ENCODE measurements around the gene ANAPC13. TPM values are rescaled to one million over a fixed set of nuclear protein-coding genes. Genes with fewer than 3 reads are reported as not detected.

The ANAPC13 gene
- total and polyA plus RNA-seq, 8 donors = 16.5 to 59.1 (median 23.1) TPM

- 57 to 59% methylated on average over 5 of the region's 5 CpGs for WGBS, 2 donors
- H3K36me3 ChIP-seq = no peaks in the 10 kb centered on the region
- ATAC-seq (peak in 1 of 4 donors; percentile 39), FAIRE-seq (no peak), DNase-seq (no peak)
- H3K9me3 ChIP-seq = no peaks in the 10 kb centered on the region
- no peak for TF ChIP-seq CTCF (IDR thresholded peaks at IDR 0.05)
- intact Hi-C loops (cut with DNase I) = loop anchor here in 1 of 3 donors (10.0 kb wide), 1 partner anchor 68 kb away; no protein-coding TSS in a partner anchor
- peak overlapping the region in 2 of 4 donors; percentile 6 to 13 for H3K27ac ChIP-seq
- no peaks in the 10 kb centered on the region for H3K4me1 ChIP-seq
- no peak overlapping the region for H3K4me3 ChIP-seq
- H3K27me3 ChIP-seq = no peaks in the 10 kb centered on the region
Observed at GRCh38 chr3:134462331-134462941, 23.3 kb downstream of the ANAPC13 start.

- no peak for FAIRE-seq
- no peak for DNase-seq
- TF ChIP-seq CTCF (IDR thresholded peaks at IDR 0.05) = no peak
- no peaks in the 10 kb centered on the region for H3K36me3 ChIP-seq
- ATAC-seq = no peak
- 78 to 86% methylated on average over 2 of the region's 2 CpGs for WGBS, 2 donors
- H3K4me1 ChIP-seq = no peaks in the 10 kb centered on the region
- no peak overlapping the region for H3K27ac ChIP-seq
- intact Hi-C loops (cut with DNase I) = loop anchor here in 1 of 3 donors (10.0 kb wide), 1 partner anchor 66 kb away; no protein-coding TSS in a partner anchor
- H3K4me3 ChIP-seq = no peak overlapping the region
- no peaks in the 10 kb centered on the region for H3K27me3 ChIP-seq
- no peaks in the 10 kb centered on the region for H3K9me3 ChIP-seq
Observed at GRCh38 chr3:134460965-134461364, 24.8 kb downstream of the ANAPC13 start.

DNA sequence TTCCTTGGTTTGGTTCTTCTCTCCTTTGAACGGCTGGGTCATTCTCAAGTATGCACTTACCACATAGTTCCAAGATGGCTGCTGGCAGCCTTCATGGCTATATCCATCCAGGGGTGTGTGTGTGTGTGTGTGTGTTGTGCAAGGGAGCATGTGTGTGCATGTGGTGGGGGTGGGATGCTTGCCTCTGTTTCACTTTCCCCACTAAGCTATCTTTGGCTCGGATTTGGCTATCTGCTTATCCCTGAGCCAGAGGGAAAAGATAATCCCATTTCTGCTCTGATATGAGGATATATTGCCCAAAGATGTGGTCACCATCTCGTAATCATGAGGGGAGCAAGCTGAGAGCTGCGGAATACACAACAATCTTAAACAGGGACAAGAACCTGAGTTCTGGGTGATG lies 26.2 kb downstream of the ANAPC13 start:
- H3K4me1 ChIP-seq = no peaks in the 10 kb centered on the region
- H3K27me3 ChIP-seq = no peaks in the 10 kb centered on the region
- WGBS, 2 donors = 72 to 83% methylated on average over 4 of the region's 4 CpGs
- intact Hi-C loops (cut with DNase I) = no loop called here
- H3K9me3 ChIP-seq = no peaks in the 10 kb centered on the region
- TF ChIP-seq CTCF (IDR thresholded peaks at IDR 0.05) = no peak
- H3K36me3 ChIP-seq = no peaks in the 10 kb centered on the region
- DNase-seq (no peak), ATAC-seq (no peak), FAIRE-seq (no peak)
- H3K4me3 ChIP-seq = no peak overlapping the region
- no peak overlapping the region for H3K27ac ChIP-seq

DNA sequence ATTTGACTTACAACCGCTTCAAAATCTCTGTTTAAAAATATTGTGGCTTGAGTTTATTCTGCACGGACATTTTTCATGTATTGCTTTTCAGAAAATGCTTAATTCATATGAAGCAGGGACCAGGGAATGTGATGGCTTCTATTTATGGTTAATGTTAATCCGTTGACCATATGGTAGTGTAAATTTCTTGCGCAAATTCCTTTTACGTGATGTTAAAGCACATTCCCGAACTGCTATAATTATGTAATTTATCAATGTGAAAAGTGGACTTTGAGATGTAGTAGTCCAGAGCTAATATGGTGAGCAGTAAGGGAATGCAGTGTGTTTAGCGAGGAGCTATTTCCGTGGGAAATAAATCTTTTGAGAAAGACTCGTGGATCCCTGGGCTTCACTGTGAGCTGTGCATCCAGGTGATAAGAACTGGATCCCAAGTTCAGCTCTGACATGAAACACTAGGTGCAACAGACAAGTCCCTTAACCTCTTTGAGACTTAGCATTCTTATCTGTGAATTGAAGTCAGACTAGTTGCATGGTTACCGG lies 27.3 kb downstream of the ANAPC13 start:
- no peak for TF ChIP-seq CTCF (IDR thresholded peaks at IDR 0.05)
- H3K9me3 ChIP-seq = no peaks in the 10 kb centered on the region
- H3K27me3 ChIP-seq = no peaks in the 10 kb centered on the region
- ATAC-seq = peak in 3 of 4 donors; percentile 18 to 56 (median 31)
- no peaks in the 10 kb centered on the region for H3K4me1 ChIP-seq
- no peak overlapping the region for H3K4me3 ChIP-seq
- no peak for DNase-seq
- intact Hi-C loops (cut with DNase I) = no loop called here
- no peaks in the 10 kb centered on the region for H3K36me3 ChIP-seq
- 16 to 25% methylated on average over 10 of the region's 10 CpGs for WGBS, 2 donors
- no peak overlapping the region for H3K27ac ChIP-seq
- FAIRE-seq = no peak
